ENCODE results near the gene PIWIL4. TPM values are rescaled to one million over a fixed set of nuclear protein-coding genes. Genes with fewer than 3 reads are reported as not detected.
"Not testable (repeated sequence)": the region's sequence is repeated elsewhere in the genome, so short reads cannot be mapped to it uniquely, and the experiment has no call there.

The PIWIL4 gene
- total RNA-seq, 8 experiments from 2014 or later = 0.43 to 4.5 (median 0.76) TPM

DNA sequence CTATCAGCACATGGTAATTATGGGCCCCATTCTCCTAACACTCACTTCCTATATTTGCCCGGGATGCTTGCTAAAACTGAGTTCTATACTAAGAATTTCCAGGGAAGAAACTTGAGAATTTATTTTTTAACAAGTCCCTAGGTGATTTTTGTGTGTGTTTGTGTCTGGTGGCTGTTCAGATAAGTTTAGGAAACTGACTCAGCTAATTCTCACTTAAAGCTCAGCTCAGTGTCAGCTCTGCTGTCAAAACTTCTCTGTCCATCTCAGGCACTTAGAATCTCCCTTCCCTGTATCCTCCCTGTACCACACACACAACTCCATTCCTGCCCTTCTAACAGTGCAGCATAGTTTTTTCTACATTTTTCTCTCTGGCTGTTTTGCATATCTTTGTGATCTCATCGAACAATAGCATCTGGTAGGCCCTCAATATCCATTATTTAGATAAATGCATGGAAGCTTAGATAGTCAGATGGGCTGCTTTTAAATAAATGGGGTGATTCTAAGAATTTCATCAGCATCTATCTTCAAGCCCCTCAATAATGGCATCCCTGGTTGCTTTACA, 69.3 kb downstream of the PIWIL4 start:
- ATAC-seq (replicated peaks in 6 of 8) = peak in 3 of 8 experiments; percentile 26 to 78 (median 51)
- in situ Hi-C loops (cut with MboI; ENCODE audit: low pct_unique_long_range_greater_than_20kb in 2 of 9, low sequenced_read_pairs in 9 of 9, unreplicated experiment in 9 of 9) = loop anchor here in 2 of 9 experiments (25.0 kb wide), 2 partner anchors 251 to 1126 kb away; no protein-coding TSS in a partner anchor
- Histone ChIP-seq H3K4me3 (no peak overlapping the region), H3K27ac (no peak overlapping the region), H3K4me1 (replicated peaks in 1 of 2) (no peaks in the 10 kb centered on the region)
- WGBS, 10 experiments = 40 to 100% (median 81%) methylated on average over 1 to 2 of the region's 2 CpGs; no CpG with 5 or more reads in 2 of the 10 experiments

DNA sequence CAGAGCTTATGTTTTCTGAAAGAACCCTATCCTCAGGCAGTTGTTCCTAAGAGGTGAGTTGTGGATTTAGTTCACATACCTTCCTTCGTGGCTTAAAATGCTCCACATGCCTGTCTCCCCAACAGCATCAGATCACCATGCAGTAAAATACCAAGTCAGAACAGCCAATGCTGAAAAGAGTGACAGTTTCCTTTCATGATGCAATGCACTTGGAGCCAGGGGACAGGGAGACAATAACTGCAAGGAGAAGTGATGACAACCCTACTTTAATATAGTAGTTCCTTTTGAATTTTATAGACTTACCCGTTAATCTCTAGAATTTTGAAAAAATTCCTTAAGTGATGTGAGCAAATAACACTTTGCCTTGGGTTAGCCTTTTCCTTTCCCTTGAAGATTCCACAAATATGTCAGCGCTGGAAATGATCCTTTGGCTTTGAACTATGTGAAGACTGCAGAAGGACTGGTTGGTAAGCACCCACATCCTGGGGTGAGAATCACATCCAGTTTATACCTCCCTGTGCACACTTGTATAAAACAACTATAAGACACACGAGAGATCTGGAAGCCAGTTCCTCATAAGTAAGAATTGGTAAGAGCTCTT, 71.2 kb downstream of the PIWIL4 start:
- Histone ChIP-seq H3K4me1 (replicated peaks in 1 of 2) (no peaks in the 10 kb centered on the region), H3K4me3 (no peak overlapping the region), H3K27ac (no peak overlapping the region)
- peak in 2 of 8 experiments; percentile 18 to 32 for ATAC-seq (replicated peaks in 6 of 8)
- 33 to 95% (median 60%) methylated on average over 1 to 4 of the region's 4 CpGs; no CpG with 5 or more reads in 1 of the 10 experiments for WGBS, 10 experiments
- in situ Hi-C loops (cut with MboI; ENCODE audit: low pct_unique_long_range_greater_than_20kb in 2 of 9, low sequenced_read_pairs in 9 of 9, unreplicated experiment in 9 of 9) = loop anchor here in 2 of 9 experiments (25.0 kb wide), 2 partner anchors 249 to 1124 kb away; no protein-coding TSS in a partner anchor

- Histone ChIP-seq H3K4me3 (no peak overlapping the region), H3K4me1 (replicated peaks in 1 of 2) (no peaks in the 10 kb centered on the region), H3K27ac (no peak overlapping the region)
- in situ Hi-C loops (cut with MboI; ENCODE audit: low pct_unique_long_range_greater_than_20kb in 2 of 9, low sequenced_read_pairs in 9 of 9, unreplicated experiment in 9 of 9) = loop anchor here in 2 of 9 experiments (25.0 kb wide), 2 partner anchors 248 to 1123 kb away; no protein-coding TSS in a partner anchor
- peak in 3 of 8 experiments; percentile 36 to 82 (median 64) for ATAC-seq (replicated peaks in 6 of 8)
- 0 to 94% (median 69%) methylated on average over 1 to 4 of the region's 4 CpGs for WGBS, 10 experiments
These were observed 71.8 kb downstream of the PIWIL4 start for GRCh38 chr11:94638902-94639373.

- no peak for ATAC-seq (replicated peaks in 6 of 8)
- H3K27ac ChIP-seq = no peak overlapping the region
- in situ Hi-C loops (cut with MboI; ENCODE audit: low pct_unique_long_range_greater_than_20kb in 2 of 9, low sequenced_read_pairs in 9 of 9, unreplicated experiment in 9 of 9) = loop anchor here in 2 of 9 experiments (25.0 kb wide), 2 partner anchors 247 to 1122 kb away; no protein-coding TSS in a partner anchor
- no peak overlapping the region for H3K4me3 ChIP-seq
- WGBS, 10 experiments = 85 to 100% (median 92%) methylated on average over 1 to 10 of the region's 13 CpGs; no CpG with 5 or more reads in 2 of the 10 experiments
- no peaks in the 10 kb centered on the region for H3K4me1 ChIP-seq (replicated peaks in 1 of 2)
These were observed 72.9 kb downstream of the PIWIL4 start for GRCh38 chr11:94639901-94640721.

GRCh38 chr11:94641167-94641761, 74.1 kb downstream of the PIWIL4 start:
- no peak overlapping the region for H3K4me3 ChIP-seq
- WGBS, 10 experiments = 30 to 100% (median 78%) methylated on average over 1 to 5 of the region's 8 CpGs; no CpG with 5 or more reads in 2 of the 10 experiments
- no peak for ATAC-seq (replicated peaks in 6 of 8)
- no peaks in the 10 kb centered on the region for H3K4me1 ChIP-seq (replicated peaks in 1 of 2)
- in situ Hi-C loops (cut with MboI; ENCODE audit: low pct_unique_long_range_greater_than_20kb in 2 of 9, low sequenced_read_pairs in 9 of 9, unreplicated experiment in 9 of 9) = loop anchor here in 2 of 9 experiments (25.0 kb wide), 2 partner anchors 246 to 1121 kb away; no protein-coding TSS in a partner anchor
- no peak overlapping the region for H3K27ac ChIP-seq

DNA sequence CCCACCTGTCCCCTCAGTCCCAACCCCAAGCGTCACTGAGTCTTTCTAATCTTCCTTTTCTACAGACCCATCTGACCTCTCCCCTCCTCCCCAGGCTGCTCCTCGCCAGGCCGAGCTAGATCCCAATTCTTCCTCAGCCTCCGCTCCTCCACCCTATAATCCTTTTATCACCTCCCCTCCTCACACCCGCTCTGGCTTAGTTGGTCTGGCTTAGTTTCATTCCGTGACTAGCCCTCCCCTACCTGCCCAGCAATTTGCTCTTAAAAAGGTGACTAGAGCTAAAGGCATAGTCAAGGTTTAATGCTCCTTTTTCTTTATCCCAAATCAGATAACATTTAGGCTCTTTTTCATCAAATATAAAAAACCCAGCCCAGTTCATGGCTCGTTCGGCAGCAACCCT, 76.0 kb downstream of the PIWIL4 start:
- not testable (repeated sequence) for H3K4me1 ChIP-seq (replicated peaks in 1 of 2); H3K4me3 ChIP-seq; H3K27ac ChIP-seq; ATAC-seq (replicated peaks in 6 of 8)
- in situ Hi-C loops (cut with MboI; ENCODE audit: low pct_unique_long_range_greater_than_20kb in 2 of 9, low sequenced_read_pairs in 9 of 9, unreplicated experiment in 9 of 9) = loop anchor here in 2 of 9 experiments (25.0 kb wide), 2 partner anchors 244 to 1119 kb away; no protein-coding TSS in a partner anchor
- 83 to 92% methylated on average over 2 of the region's 8 CpGs; no CpG with 5 or more reads in 8 of the 10 experiments for WGBS, 10 experiments

- no peak for ATAC-seq (replicated peaks in 6 of 8)
- Histone ChIP-seq H3K27ac (no peak overlapping the region), H3K4me1 (replicated peaks in 1 of 2) (no peaks in the 10 kb centered on the region), H3K4me3 (no peak overlapping the region)
- 25 to 59% (median 44%) methylated on average over 1 to 3 of the region's 3 CpGs; no CpG with 5 or more reads in 3 of the 10 experiments for WGBS, 10 experiments
- in situ Hi-C loops (cut with MboI; ENCODE audit: low pct_unique_long_range_greater_than_20kb in 2 of 9, low sequenced_read_pairs in 9 of 9, unreplicated experiment in 9 of 9) = loop anchor here in 2 of 9 experiments (25.0 kb wide), 2 partner anchors 239 to 1114 kb away; no protein-coding TSS in a partner anchor
These were observed 80.8 kb downstream of the PIWIL4 start for GRCh38 chr11:94647926-94648325.

DNA sequence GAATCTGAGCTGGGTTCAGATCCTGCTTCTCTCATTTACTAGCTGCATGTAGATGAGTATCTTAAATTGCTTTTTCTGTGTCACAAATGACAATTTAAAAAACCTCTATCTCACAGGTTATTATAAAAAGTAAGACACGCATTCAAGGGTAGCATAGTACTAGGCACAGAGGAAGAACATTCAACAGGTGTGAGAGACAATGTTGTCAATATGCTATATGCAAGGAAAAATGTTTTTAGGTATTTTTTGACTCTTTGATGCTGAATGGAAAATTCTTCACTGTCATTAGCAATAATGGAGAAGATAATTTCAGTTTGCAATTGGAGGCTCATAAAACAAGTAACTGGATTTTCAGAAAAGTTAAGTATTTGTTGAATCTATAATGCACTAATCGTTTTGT, 81.6 kb downstream of the PIWIL4 start:
- ATAC-seq (replicated peaks in 6 of 8) = no peak
- 38 to 100% (median 88%) methylated on average over 1 to 2 of the region's 2 CpGs; no CpG with 5 or more reads in 1 of the 10 experiments for WGBS, 10 experiments
- H3K4me1 ChIP-seq (replicated peaks in 1 of 2) = no peaks in the 10 kb centered on the region
- H3K4me3 ChIP-seq = no peak overlapping the region
- in situ Hi-C loops (cut with MboI; ENCODE audit: low pct_unique_long_range_greater_than_20kb in 2 of 9, low sequenced_read_pairs in 9 of 9, unreplicated experiment in 9 of 9) = loop anchor here in 2 of 9 experiments (25.0 kb wide), 2 partner anchors 239 to 1114 kb away; no protein-coding TSS in a partner anchor
- H3K27ac ChIP-seq = no peak overlapping the region

DNA sequence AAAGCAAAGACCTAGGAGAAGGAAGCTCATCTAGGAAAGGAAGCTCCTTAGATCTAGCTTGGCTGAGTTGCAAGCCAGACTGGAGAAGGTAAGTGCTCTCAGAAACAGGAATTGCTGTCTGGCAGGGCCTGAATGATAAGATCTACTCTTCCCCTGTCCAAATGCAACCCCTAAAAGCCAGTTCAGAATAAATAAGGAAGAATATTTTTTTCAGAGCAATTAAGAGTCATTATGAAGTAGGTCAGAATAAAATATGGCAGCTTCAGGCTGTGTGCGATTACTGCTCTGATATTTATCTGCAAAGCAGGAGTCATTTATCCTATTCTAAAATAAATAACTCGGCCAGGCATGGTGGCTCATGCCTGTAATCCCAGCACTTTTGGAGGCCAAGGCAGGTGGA, 82.1 kb downstream of the PIWIL4 start:
- WGBS, 10 experiments = 64 to 100% (median 90%) methylated on average over 1 to 2 of the region's 2 CpGs; no CpG with 5 or more reads in 3 of the 10 experiments
- in situ Hi-C loops (cut with MboI; ENCODE audit: low pct_unique_long_range_greater_than_20kb in 2 of 9, low sequenced_read_pairs in 9 of 9, unreplicated experiment in 9 of 9) = loop anchor here in 2 of 9 experiments (25.0 kb wide), 2 partner anchors 238 to 1113 kb away; no protein-coding TSS in a partner anchor
- no peak for ATAC-seq (replicated peaks in 6 of 8)
- Histone ChIP-seq H3K27ac (no peak overlapping the region), H3K4me1 (replicated peaks in 1 of 2) (no peaks in the 10 kb centered on the region), H3K4me3 (no peak overlapping the region)

DNA sequence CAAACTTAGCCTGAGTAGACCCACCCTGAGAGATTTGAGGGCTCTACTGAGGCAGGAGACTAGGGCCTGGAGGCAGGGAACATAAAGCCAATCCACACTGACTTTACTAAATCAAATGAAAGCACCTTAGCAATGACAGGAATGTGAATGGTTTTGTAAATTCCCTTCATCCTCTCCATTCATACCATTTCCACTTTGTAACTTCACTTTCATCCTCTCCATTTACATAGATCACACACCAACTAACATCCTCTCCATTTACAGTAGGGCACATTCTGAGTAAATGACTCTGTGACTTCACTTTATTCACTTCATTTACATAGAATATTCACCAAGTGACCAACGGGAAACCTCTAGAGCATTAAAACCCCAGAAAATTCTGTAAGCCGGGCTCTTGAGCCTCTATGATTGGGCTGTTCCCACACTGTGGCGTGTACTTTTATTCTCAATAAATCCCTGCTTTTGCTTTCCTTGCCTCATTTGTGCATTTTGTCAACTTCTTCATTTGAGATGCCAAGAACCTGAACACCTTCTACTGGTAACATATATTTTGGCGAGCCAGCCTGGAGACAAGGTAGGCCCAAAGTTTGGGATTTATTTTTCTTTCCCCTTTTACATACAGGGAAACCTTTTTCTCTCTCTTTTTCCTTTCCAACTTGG, 82.9 kb downstream of the PIWIL4 start:
- Histone ChIP-seq H3K27ac (no peak overlapping the region), H3K4me3 (no peak overlapping the region), H3K4me1 (replicated peaks in 1 of 2) (peaks cover 0 to 6% of the 10 kb centered on the region in 2 donors)
- ATAC-seq (replicated peaks in 6 of 8) = peak in 4 of 8 experiments; percentile 63 to 95 (median 86)
- 0 to 100% (median 47%) methylated on average over 1 to 4 of the region's 4 CpGs; no CpG with 5 or more reads in 1 of the 10 experiments for WGBS, 10 experiments
- in situ Hi-C loops (cut with MboI; ENCODE audit: low pct_unique_long_range_greater_than_20kb in 2 of 9, low sequenced_read_pairs in 9 of 9, unreplicated experiment in 9 of 9) = loop anchor here in 2 of 9 experiments (25.0 kb wide), 2 partner anchors 237 to 1112 kb away; no protein-coding TSS in a partner anchor

- Histone ChIP-seq H3K4me1 (replicated peaks in 1 of 2) (peaks cover 0 to 10% of the 10 kb centered on the region in 2 donors), H3K4me3 (no peak overlapping the region), H3K27ac (no peak overlapping the region)
- in situ Hi-C loops (cut with MboI; ENCODE audit: low pct_unique_long_range_greater_than_20kb in 2 of 9, low sequenced_read_pairs in 9 of 9, unreplicated experiment in 9 of 9) = no loop called here
- peak in 3 of 8 experiments; percentile 9 to 71 (median 67) for ATAC-seq (replicated peaks in 6 of 8)
- 0 to 63% (median 50%) methylated on average over 1 to 7 of the region's 7 CpGs; no CpG with 5 or more reads in 2 of the 10 experiments for WGBS, 10 experiments
These were observed 83.6 kb downstream of the PIWIL4 start for GRCh38 chr11:94650756-94651155.

Data from motor neuron (in vitro differentiated cells).